Loucy (cell line): ENCODE results near the gene C12orf57.

Source experiments
- CTCF ChIP-seq: fragments of 200-600 bp; sonication (generic); conservative IDR thresholded peaks from 2 replicates; pipeline ENCODE4 v1.5.1; 2014; ENCODE audit warnings: mild to moderate bottlenecking, antibody characterized with exemption, low read length
- EZH2phosphoT487 ChIP-seq: fragments of 200-600 bp; IDR thresholded peaks from 2 replicates; pipeline ENCODE4 v1.6.1; 2018; ENCODE audit warnings: antibody characterized with exemption, mild to moderate bottlenecking, moderate library complexity, borderline replicate concordance

- TF ChIP-seq EZH2phosphoT487 (no peak), CTCF (no peak)
These were observed 31.5 kb upstream of the C12orf57 start for GRCh38 chr12:6912164-6912935.
